Caco-2 (cell line): Measurements from ENCODE around the gene ARID2. TPM values are rescaled to one million over a fixed set of nuclear protein-coding genes. Genes with fewer than 3 reads are reported as not detected.

Experiments used
- BruUV-seq: library from RNA; stranded (reverse); fragments of 400-500 nt; replicated peaks from 2 replicates; lab custom pipeline; 2021; lab: Mats Ljungman, UMichigan
- CTCF ChIA-PET: fragments of 300-600 bp; sonication (Branson Sonifier 250); formaldehyde crosslinking; loops from one replicate; lab custom pipeline; 2022; ENCODE audit warnings: antibody characterized with exemption; lab: Charles Lee
- POLR2A ChIA-PET: fragments of 300-600 bp; sonication (Branson Sonifier 250); formaldehyde crosslinking; loops from one replicate; lab custom pipeline; 2022; ENCODE audit warnings: antibody characterized with exemption; lab: Charles Lee
- DNase-seq, 2 experiments: peaks; one replicate each; pipeline versions ENCODE4 v3.0.0 to v3.0.0-alpha.2; 2020 to 2022
- H3K27me3 ChIP-seq: replicated peaks from 2 replicates; pipeline ENCODE4 v1.6.0; 2011; ENCODE audit warnings: low read length; ENCODE audit not compliant: control insufficient read depth, insufficient read depth
- H3K36me3 ChIP-seq: 2 replicates; pipeline ENCODE4 v1.5.1; 2011; ENCODE audit warnings: low read length; ENCODE audit not compliant: control insufficient read depth, insufficient read depth
- H3K4me1 ChIP-seq: fragments of 250-450 bp; sonication (Bioruptor Pico); 2 replicates; pipeline ENCODE4 v1.5.1; 2020; ENCODE audit warnings: mild to moderate bottlenecking
- H3K4me3 ChIP-seq: 2 replicates; pipeline ENCODE4 v1.5.1; 2011; ENCODE audit warnings: low read depth, mild to moderate bottlenecking, control low read depth, low read length
- H3K9me3 ChIP-seq: fragments of 250-450 bp; sonication (Bioruptor Pico); 2 replicates; pipeline ENCODE4 v1.5.1; 2020; ENCODE audit warnings: mild to moderate bottlenecking, moderate library complexity
- H3K27ac Mint-ChIP-seq: one replicate; pipeline ENCODE4 v1.8.0; 2022; ENCODE audit warnings: mixed read lengths; ENCODE audit not compliant: unreplicated experiment
- H3K27me3 Mint-ChIP-seq: one replicate; pipeline ENCODE4 v1.8.0; 2022; ENCODE audit warnings: mixed read lengths; ENCODE audit not compliant: insufficient read depth, unreplicated experiment
- H3K36me3 Mint-ChIP-seq: one replicate; pipeline ENCODE4 v1.8.0; 2022; ENCODE audit warnings: mild to moderate bottlenecking, mixed read lengths; ENCODE audit not compliant: insufficient read depth, unreplicated experiment
- H3K4me1 Mint-ChIP-seq: one replicate; pipeline ENCODE4 v1.8.0; 2022; ENCODE audit warnings: low read depth, mixed read lengths; ENCODE audit not compliant: unreplicated experiment
- H3K4me3 Mint-ChIP-seq: one replicate; pipeline ENCODE4 v1.8.0; 2022; ENCODE audit warnings: mild to moderate bottlenecking, moderate library complexity, mixed read lengths; ENCODE audit not compliant: unreplicated experiment
- H3K9me3 Mint-ChIP-seq: one replicate; pipeline ENCODE4 v1.8.0; 2022; ENCODE audit warnings: mixed read lengths; ENCODE audit not compliant: unreplicated experiment
- CTCF ChIP-seq, 2 experiments: fragments of 200-600 bp in 1 of 2; IDR thresholded peaks; 1 replicate in 1 of 2; 2 replicates in 1 of 2; pipeline versions ENCODE4 v1.5.1 to v1.8.0; 2011 to 2022; ENCODE audit warnings: antibody characterized with exemption in 1 of 2, control low read depth in 1 of 2, inconsistent platforms in 1 of 2, low read depth in 1 of 2, low read length in 1 of 2, mild to moderate bottlenecking in 1 of 2, moderate library complexity in 1 of 2; ENCODE audit not compliant: insufficient read depth in 1 of 2, severe bottlenecking in 1 of 2, unreplicated experiment in 1 of 2
- intact Hi-C: fragments of 100-400 bp; cut with micrococcal nuclease; formaldehyde crosslinking; loops from one replicate; pipeline ENCODE4 v1.10.0; 2022; ENCODE audit not compliant: unreplicated experiment
- total RNA-seq: library from RNA; stranded (reverse); gene quantifications from 2 replicates; pipeline ENCODE4 v1.2.3, GENCODE V29; 2022

Gene ARID2
- total RNA-seq, 1 experiment from 2014 or later: 53.9 TPM

DNA sequence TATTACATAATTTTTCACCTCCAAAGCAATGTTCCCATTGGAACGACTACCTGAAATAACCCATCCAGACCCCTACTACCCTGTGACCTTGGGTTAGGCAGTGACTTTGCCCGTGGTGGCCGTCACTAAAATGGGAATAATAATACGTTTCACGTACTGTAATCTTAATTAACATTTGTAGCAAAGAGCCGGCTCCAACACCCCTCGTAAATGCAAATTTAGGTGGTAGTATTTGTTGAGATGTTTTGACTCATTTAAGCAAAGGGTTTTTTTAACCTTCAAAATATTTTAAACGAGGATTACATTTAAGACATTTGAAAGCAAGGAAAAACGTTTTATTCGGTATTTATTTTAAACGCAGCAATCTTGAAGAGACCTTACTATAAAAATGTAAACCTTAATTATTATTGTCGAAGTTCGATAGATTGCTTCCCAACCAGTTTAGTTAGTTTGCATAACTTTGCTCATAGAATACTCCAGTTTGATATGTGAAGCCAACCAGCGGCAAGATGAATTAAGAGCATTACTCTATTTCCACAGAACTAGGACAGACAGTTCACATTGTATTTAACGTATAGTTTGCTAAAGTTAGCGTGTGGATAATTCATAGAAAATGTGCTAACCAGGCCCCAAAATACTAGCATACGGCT, 1.4 kb upstream of the ARID2 start:
- Histone ChIP-seq H3K36me3 (no peaks in the 10 kb centered on the region), H3K9me3 (no peaks in the 10 kb centered on the region), H3K4me3 (peak overlapping the region; percentile 51), H3K27me3 (no peaks in the 10 kb centered on the region), H3K4me1 (peaks cover 24% of the 10 kb centered on the region)
- Mint-ChIP-seq H3K27me3 (no peaks in the 10 kb centered on the region), H3K4me1 (peaks cover 9% of the 10 kb centered on the region), H3K36me3 (peaks cover 55% of the 10 kb centered on the region), H3K27ac (peak overlapping the region; percentile 80), H3K9me3 (no peaks in the 10 kb centered on the region), H3K4me3 (peak overlapping the region; percentile 79)
- TF ChIP-seq CTCF (IDR thresholded peaks at IDR 0.05; ENCODE audit: insufficient read depth in 1 of 2, low read depth in 1 of 2, low read length in 1 of 2, severe bottlenecking in 1 of 2, unreplicated experiment in 1 of 2): no peak
- CTCF ChIA-PET: interaction anchor here (0.9 to 3.2 kb wide), 7 partner anchors 18 to 184 kb away, joined by 3 to 27 read pairs (median 3); no protein-coding TSS in a partner anchor
- no peak for DNase-seq
- POLR2A ChIA-PET: interaction anchor here (0.6 to 2.5 kb wide), 5 partner anchors 8 to 184 kb away, joined by 3 to 10 read pairs (median 4); no protein-coding TSS in a partner anchor
- TSS peak; percentile 10 for BruUV-seq
- intact Hi-C loops: loop anchor here (1.0 to 10.0 kb wide), 12 partner anchors 19 to 593 kb away; partner anchors contain the start of genes ANO6 and SCAF11

DNA sequence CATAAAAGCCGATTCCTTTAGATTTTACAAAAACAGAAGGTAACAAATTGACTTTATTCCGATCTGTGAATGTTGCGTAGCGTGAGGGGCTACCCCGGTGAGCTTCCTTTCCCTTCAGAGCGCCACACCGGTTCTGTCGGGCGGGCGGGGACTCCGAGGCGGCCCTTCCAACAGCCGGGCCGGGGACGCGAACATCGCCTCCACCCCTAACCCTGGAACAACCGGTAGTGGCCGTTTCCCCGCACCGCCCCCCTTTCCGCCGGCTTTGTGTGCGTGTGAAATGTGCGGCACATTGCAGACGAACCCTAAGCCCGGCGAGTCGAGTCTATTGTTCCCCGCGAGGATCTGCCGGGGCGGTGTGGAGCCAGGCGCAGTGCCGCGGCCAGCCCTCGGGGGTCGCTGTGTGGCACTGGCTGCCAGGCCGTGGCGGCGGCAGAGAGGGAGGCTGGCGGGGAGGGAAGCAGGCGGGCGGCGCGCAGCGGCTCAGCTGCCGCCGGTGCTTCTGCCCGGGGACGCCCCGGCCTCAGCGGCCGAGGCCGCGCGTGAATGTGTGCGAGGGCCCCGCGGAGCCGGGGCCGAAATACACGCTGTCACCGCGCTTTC, 775 bp upstream of the ARID2 start:
- peak; percentile 91 to 95 for TF ChIP-seq CTCF (IDR thresholded peaks at IDR 0.05; ENCODE audit: insufficient read depth in 1 of 2, low read depth in 1 of 2, low read length in 1 of 2, severe bottlenecking in 1 of 2, unreplicated experiment in 1 of 2)
- Mint-ChIP-seq H3K9me3 (no peaks in the 10 kb centered on the region), H3K4me3 (peak overlapping the region; percentile 79), H3K27me3 (no peaks in the 10 kb centered on the region), H3K36me3 (peaks cover 57% of the 10 kb centered on the region), H3K4me1 (peaks cover 9% of the 10 kb centered on the region), H3K27ac (peak overlapping the region; percentile 80)
- Histone ChIP-seq H3K4me3 (peak overlapping the region; percentile 51), H3K27me3 (no peaks in the 10 kb centered on the region), H3K9me3 (no peaks in the 10 kb centered on the region), H3K36me3 (no peaks in the 10 kb centered on the region), H3K4me1 (peaks cover 30% of the 10 kb centered on the region)
- DNase-seq: peak; percentile 99
- intact Hi-C loops: loop anchor here (1.0 to 10.0 kb wide), 6 partner anchors 145 to 594 kb away; partner anchors contain the start of genes ANO6 and SCAF11
- ChIA-PET CTCF (interaction anchor here (0.9 to 3.2 kb wide), 5 partner anchors 19 to 184 kb away, joined by 3 to 27 read pairs (median 3); no protein-coding TSS in a partner anchor), POLR2A (interaction anchor here (0.6 to 2.5 kb wide), 7 partner anchors 9 to 184 kb away, joined by 3 to 10 read pairs (median 4); no protein-coding TSS in a partner anchor)
- BruUV-seq: no TSS peak

DNA sequence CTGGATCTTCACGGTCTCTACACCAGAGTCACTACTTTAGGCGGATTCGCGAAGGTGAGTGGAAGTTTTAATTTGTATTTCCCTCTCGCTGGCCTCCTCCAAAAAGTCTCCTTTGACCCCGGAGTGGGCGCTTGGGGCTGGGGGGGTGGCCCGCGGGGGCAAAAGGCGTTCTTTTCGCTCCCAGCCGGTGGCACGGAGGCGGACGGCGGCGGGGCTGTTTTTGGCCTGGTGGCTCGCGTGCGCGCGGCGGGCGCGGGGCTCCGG, 510 bp downstream of the ARID2 start:
- TF ChIP-seq CTCF (IDR thresholded peaks at IDR 0.05; ENCODE audit: insufficient read depth in 1 of 2, low read depth in 1 of 2, low read length in 1 of 2, severe bottlenecking in 1 of 2, unreplicated experiment in 1 of 2): no peak
- ChIA-PET POLR2A (interaction anchor here (0.6 kb wide), 1 partner anchor 147 kb away, joined by 5 read pairs; no protein-coding TSS in a partner anchor), CTCF (interaction anchor here (0.8 kb wide), 1 partner anchor 45 kb away, joined by 4 read pairs; no protein-coding TSS in a partner anchor)
- H3K9me3 Mint-ChIP-seq: peaks cover 4% of the 10 kb centered on the region
- H3K9me3 ChIP-seq: no peaks in the 10 kb centered on the region
- no TSS peak for BruUV-seq
- peaks cover 65% of the 10 kb centered on the region for H3K36me3 Mint-ChIP-seq
- peaks cover 25% of the 10 kb centered on the region for H3K4me1 ChIP-seq
- peak overlapping the region; percentile 80 for H3K27ac Mint-ChIP-seq
- H3K27me3 Mint-ChIP-seq: no peaks in the 10 kb centered on the region
- H3K4me3 Mint-ChIP-seq: peak overlapping the region; percentile 79
- no peaks in the 10 kb centered on the region for H3K36me3 ChIP-seq
- H3K4me3 ChIP-seq: peak overlapping the region; percentile 51
- peak in 1 of 2 experiments; percentile 43 for DNase-seq
- H3K4me1 Mint-ChIP-seq: peaks cover 12% of the 10 kb centered on the region
- intact Hi-C loops: no loop called here
- no peaks in the 10 kb centered on the region for H3K27me3 ChIP-seq
